Right kidney (tissue), 9 donors: ENCODE data around the gene SLC15A5.

Source experiments
- DNase-seq: peaks from one replicate; pipeline ENCODE4 v3.0.0-alpha.2; 2016
- long read RNA-seq, 8 donors: transcript quantifications; one replicate each; lab custom pipeline, GENCODE V29; 2026

Gene SLC15A5, protein sequence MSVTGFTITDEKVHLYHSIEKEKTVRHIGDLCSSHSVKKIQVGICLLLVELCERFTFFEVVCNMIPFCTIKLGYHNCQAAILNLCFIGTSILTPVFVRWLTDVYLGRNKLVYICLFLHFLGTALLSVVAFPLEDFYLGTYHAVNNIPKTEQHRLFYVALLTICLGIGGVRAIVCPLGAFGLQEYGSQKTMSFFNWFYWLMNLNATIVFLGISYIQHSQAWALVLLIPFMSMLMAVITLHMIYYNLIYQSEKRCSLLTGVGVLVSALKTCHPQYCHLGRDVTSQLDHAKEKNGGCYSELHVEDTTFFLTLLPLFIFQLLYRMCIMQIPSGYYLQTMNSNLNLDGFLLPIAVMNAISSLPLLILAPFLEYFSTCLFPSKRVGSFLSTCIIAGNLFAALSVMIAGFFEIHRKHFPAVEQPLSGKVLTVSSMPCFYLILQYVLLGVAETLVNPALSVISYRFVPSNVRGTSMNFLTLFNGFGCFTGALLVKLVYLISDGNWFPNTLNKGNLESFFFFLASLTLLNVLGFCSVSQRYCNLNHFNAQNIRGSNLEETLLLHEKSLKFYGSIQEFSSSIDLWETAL
- long read RNA-seq, donor 1, result 0 reads
- long read RNA-seq, donor 2, result 0 reads
- long read RNA-seq, donor 3, result 0 reads
- long read RNA-seq, donor 4, result 0 reads
- long read RNA-seq, donor 5, result 0 reads
- long read RNA-seq, donor 6, result 0 reads
- long read RNA-seq, donor 7, partial matches to known transcripts, result 139 of 215 reads
- long read RNA-seq, donor 7, other reads (novel, unspliced or antisense), result 76 of 215 reads
- long read RNA-seq, donor 8, partial matches to known transcripts, result 54 of 85 reads
- long read RNA-seq, donor 8, other reads (novel, unspliced or antisense), result 31 of 85 reads

DNA sequence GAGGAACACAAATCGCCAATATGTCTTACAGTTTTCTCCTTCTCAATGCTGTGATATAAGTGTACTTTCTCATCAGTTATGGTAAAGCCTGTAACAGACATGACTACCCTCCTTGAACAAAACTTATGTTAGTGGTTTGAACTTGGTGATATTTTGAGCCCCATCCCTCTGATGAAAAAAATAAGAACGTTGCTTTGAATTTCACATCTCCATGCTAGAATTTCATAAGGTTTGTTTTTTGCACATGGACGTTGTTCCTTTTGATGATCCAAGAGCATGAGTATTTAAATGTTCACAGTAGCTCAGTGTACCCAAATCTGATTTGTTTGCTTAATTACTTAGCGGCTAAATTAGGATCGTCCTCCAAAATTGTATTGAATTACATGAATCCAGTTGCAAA is at the start of gene SLC15A5:
Gene SLC15A5, minus strand, starts transcription at position 101 of the 400 bp plus-strand sequence. Its CDS starts 0 bp downstream, at position 101.
- no peak for DNase-seq

DNA sequence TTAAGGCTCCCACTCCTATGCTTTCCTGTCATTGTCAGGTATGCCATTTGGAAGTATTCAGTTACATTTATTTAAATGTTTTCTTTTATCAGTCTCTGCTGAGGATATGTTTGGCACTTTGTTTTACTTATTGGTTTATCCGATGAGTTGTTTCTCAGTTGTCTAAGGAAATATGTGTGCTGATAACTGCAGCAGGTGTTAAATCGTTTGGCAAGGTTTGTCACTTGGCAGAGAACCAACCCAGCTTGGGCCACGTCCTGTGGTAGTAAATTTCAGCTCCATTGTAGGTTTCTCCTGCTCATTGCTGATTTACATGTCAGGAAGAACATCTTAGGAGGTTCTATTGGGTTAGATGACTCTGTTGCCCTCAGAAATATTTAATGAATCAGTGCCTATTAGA is 47.9 kb upstream of the SLC15A5 start:
- no peak for DNase-seq

DNA sequence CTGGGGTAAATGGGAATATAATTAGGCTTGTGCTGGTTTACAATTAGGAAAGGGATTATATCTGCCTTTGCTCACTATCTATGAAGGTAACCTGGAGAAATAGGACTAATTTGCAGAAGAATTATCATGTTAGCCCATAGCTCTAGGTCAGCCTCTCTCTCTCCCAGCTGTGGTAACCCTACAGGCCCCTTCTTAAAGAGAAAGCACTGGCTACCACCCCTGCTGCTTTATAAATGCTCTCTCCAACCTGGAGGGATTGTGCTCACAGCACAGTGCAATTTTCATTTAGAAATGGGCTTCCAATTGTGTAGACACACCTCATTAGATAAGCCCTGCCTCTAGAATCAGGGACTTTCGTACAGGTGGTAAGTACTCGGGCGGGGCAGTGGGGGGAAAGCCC is 47.3 kb upstream of the SLC15A5 start:
- DNase-seq, result no peak

GRCh38 chr12:16324272-16324671 is 46.8 kb upstream of the SLC15A5 start:
- DNase-seq, result no peak

- no peak for DNase-seq
Observed at GRCh38 chr12:16323638-16324037, 46.2 kb upstream of the SLC15A5 start.

- no peak for DNase-seq
Observed at GRCh38 chr12:16323010-16323409, 45.5 kb upstream of the SLC15A5 start.

- DNase-seq, result no peak
Observed at GRCh38 chr12:16310934-16311333, 33.4 kb upstream of the SLC15A5 start.

DNA sequence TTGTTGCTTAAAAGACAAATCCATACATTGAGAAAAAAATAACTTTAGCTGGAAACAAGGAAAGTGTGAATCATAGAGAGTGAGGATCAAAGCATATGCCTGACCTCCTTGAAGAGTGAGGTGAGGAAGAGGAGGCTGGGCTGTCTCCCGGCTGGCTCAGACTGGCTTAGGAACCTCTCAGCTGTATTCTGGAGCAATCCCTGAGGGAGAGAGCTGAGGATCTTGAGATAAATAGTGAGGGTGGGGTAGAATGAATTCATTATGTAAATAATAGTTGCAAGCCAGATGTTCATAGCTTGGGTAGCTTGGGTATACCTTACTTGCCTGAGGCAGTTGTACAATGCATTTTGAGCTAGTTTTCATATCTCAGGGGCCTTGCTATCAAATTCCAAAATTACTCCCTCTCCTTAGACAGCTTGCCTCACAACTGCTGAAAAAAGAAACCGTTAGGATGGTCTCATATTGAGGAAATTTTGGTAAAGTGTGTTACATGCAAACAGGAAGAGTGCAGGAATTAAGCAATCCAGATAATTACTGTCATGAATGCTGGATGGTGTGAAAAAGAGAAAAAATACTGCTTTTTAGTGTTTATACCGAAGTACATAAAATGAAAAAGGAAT is 30.5 kb upstream of the SLC15A5 start:
- no peak for DNase-seq

DNA sequence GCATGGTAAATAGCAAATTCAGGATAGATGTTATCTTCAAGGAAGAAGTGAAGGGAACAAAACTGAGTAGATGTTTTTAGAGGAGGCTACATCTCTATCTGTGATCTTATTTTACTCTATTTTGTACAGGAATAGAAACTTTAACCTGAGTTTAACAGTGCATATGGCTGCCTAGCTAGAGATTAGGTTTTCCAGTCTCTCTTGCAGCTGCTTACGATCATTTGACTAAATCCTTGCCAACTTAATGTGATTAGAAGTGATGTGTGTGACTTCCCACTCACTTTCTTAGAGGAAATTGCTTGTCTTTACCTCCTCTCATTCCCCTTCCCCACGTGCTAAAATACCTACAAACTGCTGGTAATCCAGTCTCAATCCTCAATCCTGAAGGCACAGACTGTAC is 26.5 kb upstream of the SLC15A5 start:
- DNase-seq, result no peak

- DNase-seq, result no peak
Observed at GRCh38 chr12:16300736-16301135, 23.3 kb upstream of the SLC15A5 start.

DNA sequence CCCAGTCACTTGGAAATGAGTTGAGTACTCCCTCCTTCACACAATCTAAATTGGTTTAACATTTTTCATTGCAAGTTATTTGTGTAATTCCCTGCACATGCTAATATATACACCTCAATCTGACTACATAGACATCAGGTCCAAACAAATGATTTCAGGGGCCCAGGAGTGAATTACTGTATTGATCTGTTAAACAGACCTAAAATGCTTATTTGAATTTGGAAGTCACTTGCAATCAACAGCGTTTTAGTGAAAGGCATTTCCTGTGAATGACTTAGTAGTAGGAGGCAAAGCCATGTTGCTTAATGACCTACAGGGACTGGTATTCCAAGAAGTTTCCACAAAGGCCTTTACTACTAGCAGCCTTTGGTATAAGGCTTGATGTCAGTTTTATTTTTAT is 22.6 kb upstream of the SLC15A5 start:
- no peak for DNase-seq

DNA sequence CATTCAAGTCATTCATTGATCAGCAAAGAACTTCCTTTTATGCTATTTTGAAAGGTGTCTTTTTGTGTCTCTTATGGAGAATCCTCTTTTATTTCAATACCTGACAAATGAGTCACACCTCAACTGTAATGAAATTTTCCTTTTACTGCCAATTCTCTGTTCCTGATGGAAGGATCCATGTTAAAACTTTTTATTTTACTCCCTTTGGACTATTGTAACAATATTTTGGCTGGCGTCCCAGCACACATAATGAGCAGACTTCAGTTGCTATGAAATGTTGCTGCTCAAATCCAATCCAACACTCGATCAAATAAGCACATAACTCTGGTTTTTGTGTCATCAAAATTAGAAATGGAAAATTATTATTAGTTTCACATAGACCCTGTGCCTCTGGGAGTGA is 21.9 kb upstream of the SLC15A5 start:
- DNase-seq, result no peak

- DNase-seq, result no peak
Observed at GRCh38 chr12:16297521-16297920, 20.0 kb upstream of the SLC15A5 start.

DNA sequence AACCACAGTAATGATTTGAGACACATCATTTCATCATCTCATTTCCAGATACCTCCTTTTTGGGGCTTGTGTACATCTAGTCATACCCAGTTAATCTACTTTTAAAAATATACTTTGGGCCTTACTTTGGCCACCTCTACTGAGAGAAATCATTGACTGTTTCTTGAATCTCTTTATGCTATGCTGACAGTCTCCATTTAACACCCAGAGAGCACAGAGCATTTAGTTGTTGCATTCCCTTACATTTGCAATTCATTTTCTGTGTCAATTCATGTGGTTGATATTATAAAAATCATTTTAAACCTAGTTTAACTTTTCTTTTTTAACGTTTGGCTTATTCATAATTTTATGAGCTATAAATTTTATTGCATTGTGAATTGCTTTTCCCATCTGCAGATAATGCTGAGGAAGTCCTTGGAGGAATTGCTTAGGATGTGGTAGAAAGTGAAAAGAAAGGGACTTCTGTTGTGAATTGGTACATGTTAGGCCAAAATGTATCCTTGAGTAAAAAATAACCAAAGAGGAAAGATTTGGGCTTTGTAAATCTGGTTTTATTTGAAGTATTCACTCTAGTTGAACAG is 17.0 kb upstream of the SLC15A5 start:
- DNase-seq, result no peak

GRCh38 chr12:16291032-16291431 is 13.5 kb upstream of the SLC15A5 start:
- no peak for DNase-seq

DNA sequence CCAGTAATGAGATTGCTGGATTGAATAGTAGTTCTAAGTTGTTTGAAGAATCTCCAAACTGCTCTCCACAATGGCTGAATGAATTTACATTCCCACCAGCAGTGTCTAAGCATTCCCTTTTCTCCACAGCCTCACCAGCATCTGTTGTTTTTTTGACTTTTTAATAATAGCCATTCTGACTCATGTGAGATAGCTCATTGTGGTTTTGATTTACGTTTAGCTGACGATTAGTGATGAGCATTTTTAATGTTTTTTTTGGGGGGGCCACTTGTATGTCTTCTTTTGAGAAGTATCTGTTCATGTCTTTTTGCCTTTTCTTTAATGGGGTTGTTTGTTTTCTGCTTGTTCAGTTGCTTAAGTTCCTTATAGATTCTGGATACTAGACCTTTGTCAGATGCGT is 8.1 kb upstream of the SLC15A5 start:
- no peak for DNase-seq

DNA sequence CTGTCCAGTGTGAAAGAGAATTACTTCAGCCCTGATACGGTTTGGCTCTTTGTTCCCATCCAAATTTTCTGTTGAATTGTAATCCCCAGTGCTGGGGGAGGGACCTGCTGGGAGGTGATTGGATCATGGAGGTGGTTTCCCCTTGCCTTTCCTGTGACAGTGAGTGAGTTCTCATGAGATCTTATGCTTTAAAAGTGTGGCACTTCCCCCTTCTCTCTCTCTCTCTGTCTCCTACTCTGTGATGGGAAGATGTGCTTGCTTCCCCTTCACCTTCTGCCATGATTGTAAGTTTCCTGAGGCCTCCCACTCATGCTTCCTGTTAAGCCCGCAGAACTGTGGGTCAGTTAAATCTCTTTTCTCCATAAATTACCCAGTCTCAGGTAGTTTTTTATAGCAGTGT is 5.5 kb upstream of the SLC15A5 start:
- no peak for DNase-seq

DNA sequence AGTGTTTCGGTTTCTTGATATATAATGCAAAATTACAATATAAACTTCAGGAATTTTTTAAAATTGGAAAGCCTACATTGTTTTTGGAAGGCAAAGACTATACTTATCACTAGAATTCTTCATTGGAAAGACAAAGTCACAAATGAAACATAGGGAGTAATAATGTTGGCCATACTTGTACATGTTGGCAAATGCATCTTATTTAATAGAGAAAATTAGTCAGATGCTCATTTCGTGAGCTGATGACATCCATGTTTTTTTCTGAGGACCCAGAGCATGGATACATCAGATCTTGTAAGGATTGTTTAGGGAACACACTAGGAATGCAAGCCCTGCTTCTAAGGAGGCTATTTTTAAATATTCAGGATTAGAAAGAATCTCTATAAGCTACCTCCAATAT is 4.6 kb upstream of the SLC15A5 start:
- DNase-seq, result no peak

DNA sequence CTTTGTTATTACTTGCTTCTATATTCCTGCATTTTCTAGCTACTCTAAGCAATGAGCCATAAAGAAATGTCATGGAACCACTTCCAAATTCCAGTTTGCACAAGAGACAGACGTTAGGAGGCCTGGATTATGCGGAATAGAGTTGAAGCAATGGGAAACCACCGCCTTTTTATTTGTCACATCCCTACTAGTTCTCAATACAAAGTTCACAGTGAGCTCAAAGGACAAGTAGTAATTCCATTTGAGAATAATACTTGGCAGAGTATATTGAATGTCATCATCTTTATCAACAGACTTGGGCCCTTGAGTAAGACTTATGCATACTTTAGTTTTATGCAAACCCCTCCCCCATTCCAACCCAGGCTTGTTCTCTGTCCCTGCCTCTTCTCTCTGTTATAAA is 3.7 kb upstream of the SLC15A5 start:
- DNase-seq, result no peak

DNA sequence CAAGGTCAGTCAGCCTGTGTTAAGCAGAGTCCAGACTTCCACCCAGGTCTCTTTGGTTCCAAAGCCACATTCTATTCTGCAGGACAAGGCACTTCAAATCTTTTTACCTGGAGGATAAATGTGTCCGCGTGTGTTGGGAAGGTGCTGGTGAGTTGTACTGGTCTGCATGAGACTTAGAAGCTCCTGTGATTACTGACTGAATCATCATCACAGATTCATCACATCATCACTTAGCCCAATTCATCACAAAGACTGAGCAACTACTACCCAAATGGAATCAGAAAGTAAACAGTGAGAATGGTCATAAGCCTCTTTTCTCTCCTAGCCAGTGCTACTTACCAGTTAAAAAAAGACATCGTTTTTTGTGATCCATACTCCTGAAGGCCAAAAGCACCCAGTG is 5.3 kb downstream of the SLC15A5 start:
- no peak for DNase-seq

- DNase-seq, result no peak
Observed at GRCh38 chr12:16271062-16271461, 6.4 kb downstream of the SLC15A5 start.

GRCh38 chr12:16269946-16270345 is 7.5 kb downstream of the SLC15A5 start:
- DNase-seq, result no peak

GRCh38 chr12:16266085-16266484 is 11.4 kb downstream of the SLC15A5 start:
- no peak for DNase-seq
